Ovary (tissue), 3 donors: ENCODE measurements around the gene IRGQ.

Source experiments
- EP300 ChIP-seq: sonication (generic); formaldehyde crosslinking; IDR thresholded peaks from one replicate; pipeline ENCODE4 v1.6.1; 2017; ENCODE audit warnings: antibody characterized with exemption
- POLR2A ChIP-seq: fragments of 450-650 bp; IDR thresholded peaks from one replicate; pipeline ENCODE4 v1.6.1; 2017; ENCODE audit warnings: antibody characterized with exemption, mild to moderate bottlenecking, moderate library complexity
- TF ChIP-seq, protein P1 (sequence below), 3 donors: fragments of 450-650 bp in 2 of 3; fragments of 200-600 bp in 1 of 3; IDR thresholded peaks; one replicate each; pipeline versions ENCODE4 v1.5.1 to v1.8.0; 2016 to 2022; ENCODE audit warnings: antibody characterized with exemption in 3 of 3, mild to moderate bottlenecking in 1 of 3
- donor health status: DM: no; HTN: no; CAD: no.

DNA sequence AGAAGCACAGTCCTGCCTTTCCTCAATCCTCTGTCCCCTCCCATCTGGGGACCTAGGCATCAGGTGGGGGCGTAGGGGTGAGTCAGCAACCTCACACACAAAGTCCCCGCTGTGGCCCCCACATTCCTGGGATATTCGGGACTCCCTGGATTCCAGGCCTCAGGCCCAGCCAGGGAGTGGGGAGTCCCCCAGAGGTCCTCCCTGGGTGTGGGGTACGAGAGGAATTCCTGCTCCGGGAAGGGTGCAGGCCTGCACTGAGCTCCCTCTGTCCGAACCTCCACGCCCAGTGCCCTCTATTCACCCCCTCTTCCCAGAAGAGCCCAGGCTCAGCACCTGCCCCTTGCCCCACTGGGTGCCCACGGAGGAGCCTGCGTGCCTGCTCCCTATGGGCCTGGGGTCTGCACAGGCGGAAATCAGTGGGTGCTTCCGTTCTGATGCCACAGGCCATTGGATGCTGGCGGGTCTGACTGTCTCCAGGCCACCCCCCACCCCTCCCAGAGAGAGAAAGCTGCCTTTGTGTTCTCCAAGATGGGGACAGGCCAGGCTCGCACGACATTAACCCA lies 40.3 kb upstream of the IRGQ start:
- TF ChIP-seq, protein P1, sequence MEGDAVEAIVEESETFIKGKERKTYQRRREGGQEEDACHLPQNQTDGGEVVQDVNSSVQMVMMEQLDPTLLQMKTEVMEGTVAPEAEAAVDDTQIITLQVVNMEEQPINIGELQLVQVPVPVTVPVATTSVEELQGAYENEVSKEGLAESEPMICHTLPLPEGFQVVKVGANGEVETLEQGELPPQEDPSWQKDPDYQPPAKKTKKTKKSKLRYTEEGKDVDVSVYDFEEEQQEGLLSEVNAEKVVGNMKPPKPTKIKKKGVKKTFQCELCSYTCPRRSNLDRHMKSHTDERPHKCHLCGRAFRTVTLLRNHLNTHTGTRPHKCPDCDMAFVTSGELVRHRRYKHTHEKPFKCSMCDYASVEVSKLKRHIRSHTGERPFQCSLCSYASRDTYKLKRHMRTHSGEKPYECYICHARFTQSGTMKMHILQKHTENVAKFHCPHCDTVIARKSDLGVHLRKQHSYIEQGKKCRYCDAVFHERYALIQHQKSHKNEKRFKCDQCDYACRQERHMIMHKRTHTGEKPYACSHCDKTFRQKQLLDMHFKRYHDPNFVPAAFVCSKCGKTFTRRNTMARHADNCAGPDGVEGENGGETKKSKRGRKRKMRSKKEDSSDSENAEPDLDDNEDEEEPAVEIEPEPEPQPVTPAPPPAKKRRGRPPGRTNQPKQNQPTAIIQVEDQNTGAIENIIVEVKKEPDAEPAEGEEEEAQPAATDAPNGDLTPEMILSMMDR (IDR thresholded peaks at IDR 0.05) = no peak
- TF ChIP-seq POLR2A (no peak), EP300 (no peak)
